ENCODE results near the gene PTPRS. TPM values are rescaled to one million over a fixed set of nuclear protein-coding genes. Genes with fewer than 3 reads are reported as not detected.

PTPRS gene
- total RNA-seq, 1 donor from 2014 or later, result 295 TPM

DNA sequence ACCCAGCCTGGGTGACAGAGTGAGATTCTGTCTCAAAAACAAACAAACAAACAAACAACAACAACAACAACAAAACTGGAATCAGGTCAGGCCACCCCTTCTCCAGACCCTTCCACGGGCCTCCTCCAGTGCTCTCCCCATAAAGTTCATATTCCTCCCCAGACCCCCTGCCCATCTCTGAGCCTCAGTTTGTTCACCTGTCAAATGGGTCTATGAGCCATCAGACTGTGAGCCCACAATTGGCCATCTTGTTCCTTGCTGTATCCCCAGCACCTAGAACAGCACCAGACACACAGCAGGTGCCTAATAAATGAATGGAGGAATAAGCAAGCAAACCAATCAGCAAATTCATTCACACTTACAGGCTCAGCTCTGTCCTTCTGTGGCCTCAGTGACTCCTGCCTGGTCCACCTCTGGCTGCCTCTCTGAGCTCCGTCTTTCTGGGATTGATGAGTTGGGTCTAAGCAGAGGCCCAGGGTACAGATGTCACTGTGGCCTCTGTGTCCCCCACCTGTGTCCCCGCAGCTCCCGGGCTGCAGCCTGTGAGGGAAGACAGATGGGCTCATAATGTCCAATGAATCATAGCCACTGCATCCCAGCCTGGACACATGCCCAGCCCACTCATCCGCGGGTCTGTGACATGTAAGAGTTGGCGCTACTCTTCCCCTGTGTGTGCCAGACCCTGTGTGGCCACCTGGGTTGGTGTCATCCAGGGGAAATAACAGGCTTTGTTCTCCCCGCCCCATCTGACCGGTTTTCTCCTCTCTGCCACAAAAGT is 19.6 kb upstream of the PTPRS start:
- Histone ChIP-seq H3K27me3 (no peaks in the 10 kb centered on the region), H3K9me3 (no peaks in the 10 kb centered on the region), H3K4me3 (no peak overlapping the region), H3K36me3 (no peaks in the 10 kb centered on the region), H3K4me1 (no peaks in the 10 kb centered on the region), H3K27ac (no peak overlapping the region)
- DNase-seq (ENCODE audit: extremely low spot score in 2 of 2), result no peak
- TF ChIP-seq POLR2A (IDR thresholded peaks at IDR 0.05) (no peak), POLR2AphosphoS5 (IDR thresholded peaks at IDR 0.05; ENCODE audit: insufficient read depth in 1 of 2, low read depth in 1 of 2) (no peak)
- intact Hi-C loops (cut with DNase I), result no loop called here

DNA sequence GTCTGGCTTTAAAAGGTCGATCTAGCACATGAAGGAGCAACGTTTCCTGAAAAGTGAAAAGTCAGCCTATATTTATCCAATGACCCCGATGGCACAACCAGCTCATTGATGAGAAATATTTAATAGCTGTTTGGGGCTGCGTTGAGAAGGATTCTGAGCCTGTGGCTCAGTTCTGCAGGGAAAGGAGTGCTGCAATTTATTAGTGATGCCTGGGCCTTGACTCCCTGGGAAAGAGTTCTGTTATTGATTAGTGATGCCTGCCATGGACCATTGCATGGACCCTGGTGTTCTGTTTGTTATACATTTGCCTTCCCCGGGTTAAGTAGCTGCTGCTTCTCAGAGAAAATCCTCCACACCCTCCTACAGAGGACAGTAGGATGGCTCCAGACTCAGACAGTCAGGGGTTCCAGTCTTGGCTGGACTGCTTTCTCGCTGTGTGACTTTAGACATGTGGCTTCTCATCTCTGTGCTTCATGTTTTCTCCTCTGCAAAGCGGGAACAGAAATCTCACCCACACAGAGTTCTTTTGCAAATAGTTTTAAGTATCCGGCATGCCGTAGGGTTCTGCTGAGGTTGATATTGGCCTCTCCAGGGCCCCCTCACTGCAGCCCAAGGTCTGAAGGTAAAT is 17.7 kb upstream of the PTPRS start:
- H3K4me1 ChIP-seq, result no peaks in the 10 kb centered on the region
- no peak for DNase-seq (ENCODE audit: extremely low spot score in 2 of 2)
- TF ChIP-seq, protein P1, sequence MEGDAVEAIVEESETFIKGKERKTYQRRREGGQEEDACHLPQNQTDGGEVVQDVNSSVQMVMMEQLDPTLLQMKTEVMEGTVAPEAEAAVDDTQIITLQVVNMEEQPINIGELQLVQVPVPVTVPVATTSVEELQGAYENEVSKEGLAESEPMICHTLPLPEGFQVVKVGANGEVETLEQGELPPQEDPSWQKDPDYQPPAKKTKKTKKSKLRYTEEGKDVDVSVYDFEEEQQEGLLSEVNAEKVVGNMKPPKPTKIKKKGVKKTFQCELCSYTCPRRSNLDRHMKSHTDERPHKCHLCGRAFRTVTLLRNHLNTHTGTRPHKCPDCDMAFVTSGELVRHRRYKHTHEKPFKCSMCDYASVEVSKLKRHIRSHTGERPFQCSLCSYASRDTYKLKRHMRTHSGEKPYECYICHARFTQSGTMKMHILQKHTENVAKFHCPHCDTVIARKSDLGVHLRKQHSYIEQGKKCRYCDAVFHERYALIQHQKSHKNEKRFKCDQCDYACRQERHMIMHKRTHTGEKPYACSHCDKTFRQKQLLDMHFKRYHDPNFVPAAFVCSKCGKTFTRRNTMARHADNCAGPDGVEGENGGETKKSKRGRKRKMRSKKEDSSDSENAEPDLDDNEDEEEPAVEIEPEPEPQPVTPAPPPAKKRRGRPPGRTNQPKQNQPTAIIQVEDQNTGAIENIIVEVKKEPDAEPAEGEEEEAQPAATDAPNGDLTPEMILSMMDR (IDR thresholded peaks at IDR 0.05), result no peak
- TF ChIP-seq POLR2A (IDR thresholded peaks at IDR 0.05) (no peak), POLR2AphosphoS5 (IDR thresholded peaks at IDR 0.05; ENCODE audit: insufficient read depth in 1 of 2, low read depth in 1 of 2) (no peak)
- H3K27me3 ChIP-seq, result no peaks in the 10 kb centered on the region
- intact Hi-C loops (cut with DNase I), result no loop called here
- no peaks in the 10 kb centered on the region for H3K36me3 ChIP-seq
- no peaks in the 10 kb centered on the region for H3K9me3 ChIP-seq
- H3K4me3 ChIP-seq, result no peak overlapping the region
- H3K27ac ChIP-seq, result no peak overlapping the region

DNA sequence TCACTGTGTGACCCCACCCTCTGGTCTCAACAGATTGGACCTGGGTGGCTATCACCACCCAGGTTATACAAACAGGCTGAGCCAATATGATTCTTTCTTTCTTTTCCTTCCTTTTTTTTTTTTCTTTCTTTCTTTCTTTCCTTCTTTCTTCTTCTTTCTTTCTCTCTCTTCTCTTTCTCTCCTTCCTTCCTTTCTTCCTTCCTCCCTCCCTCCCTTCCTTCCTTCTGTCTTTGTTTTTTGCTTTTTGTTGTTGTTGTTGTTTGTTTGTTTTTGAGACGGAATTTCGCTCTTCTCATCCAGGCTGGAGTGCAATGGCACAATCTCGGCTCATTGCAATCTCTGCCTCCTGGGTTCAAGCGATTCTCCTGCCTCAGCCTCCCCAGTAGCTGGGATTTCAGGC is 17.0 kb upstream of the PTPRS start:
- H3K4me3 ChIP-seq, result no peak overlapping the region
- H3K9me3 ChIP-seq, result no peaks in the 10 kb centered on the region
- intact Hi-C loops (cut with DNase I), result no loop called here
- H3K27ac ChIP-seq, result no peak overlapping the region
- TF ChIP-seq POLR2AphosphoS5 (IDR thresholded peaks at IDR 0.05; ENCODE audit: insufficient read depth in 1 of 2, low read depth in 1 of 2) (no peak), POLR2A (IDR thresholded peaks at IDR 0.05) (no peak)
- no peak for DNase-seq (ENCODE audit: extremely low spot score in 2 of 2)
- no peaks in the 10 kb centered on the region for H3K36me3 ChIP-seq
- H3K27me3 ChIP-seq, result no peaks in the 10 kb centered on the region
- H3K4me1 ChIP-seq, result no peaks in the 10 kb centered on the region

DNA sequence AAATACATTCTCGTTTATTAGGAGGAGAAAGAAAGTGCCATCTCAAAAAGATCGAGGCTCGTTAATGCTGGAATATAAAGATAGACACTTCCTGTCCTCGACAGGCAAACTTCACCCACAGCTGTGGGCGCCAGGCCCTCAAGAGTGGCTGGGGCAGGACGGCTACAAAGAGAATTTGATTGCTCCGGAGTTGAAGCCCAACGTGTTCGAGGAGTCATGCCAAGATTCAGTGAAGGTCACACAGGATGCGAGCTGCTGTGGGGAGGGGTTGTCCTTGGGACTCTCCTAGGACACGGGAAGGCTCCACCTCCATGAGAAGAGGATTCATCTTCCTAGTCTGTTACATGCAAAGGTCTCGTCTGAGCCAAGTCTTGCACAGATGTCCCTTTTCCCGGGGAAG is 16.3 kb upstream of the PTPRS start:
- Histone ChIP-seq H3K36me3 (no peaks in the 10 kb centered on the region), H3K27me3 (no peaks in the 10 kb centered on the region), H3K9me3 (no peaks in the 10 kb centered on the region), H3K27ac (no peak overlapping the region), H3K4me3 (no peak overlapping the region), H3K4me1 (no peaks in the 10 kb centered on the region)
- TF ChIP-seq, protein P1 (IDR thresholded peaks at IDR 0.05), result no peak
- no peak for TF ChIP-seq POLR2A (IDR thresholded peaks at IDR 0.05)
- TF ChIP-seq POLR2AphosphoS5 (IDR thresholded peaks at IDR 0.05; ENCODE audit: insufficient read depth in 1 of 2, low read depth in 1 of 2), result no peak
- intact Hi-C loops (cut with DNase I), result no loop called here
- DNase-seq (ENCODE audit: extremely low spot score in 2 of 2), result no peak

DNA sequence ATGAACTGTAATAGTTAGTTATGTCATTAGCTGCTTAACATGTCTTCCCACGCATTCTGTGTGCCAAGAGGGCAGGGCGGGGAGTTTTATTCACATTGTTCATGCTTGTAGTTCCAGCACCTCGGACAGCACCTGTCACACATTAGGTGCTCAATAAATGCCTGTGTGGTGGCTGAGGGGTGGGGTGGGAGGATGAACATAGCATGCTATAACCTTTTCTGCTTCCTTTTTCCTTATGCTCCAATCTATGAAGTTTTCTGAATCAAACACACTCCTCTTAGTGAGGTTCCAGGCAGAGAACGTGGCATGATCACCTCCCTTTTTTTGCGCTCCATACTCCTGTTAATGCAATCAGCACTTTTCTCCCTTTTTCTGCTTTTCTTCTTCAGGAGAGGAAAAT is 15.8 kb upstream of the PTPRS start:
- no peaks in the 10 kb centered on the region for H3K9me3 ChIP-seq
- no peaks in the 10 kb centered on the region for H3K27me3 ChIP-seq
- no peak overlapping the region for H3K27ac ChIP-seq
- TF ChIP-seq POLR2A (IDR thresholded peaks at IDR 0.05) (no peak), POLR2AphosphoS5 (IDR thresholded peaks at IDR 0.05; ENCODE audit: insufficient read depth in 1 of 2, low read depth in 1 of 2) (no peak)
- TF ChIP-seq, protein P1 (IDR thresholded peaks at IDR 0.05), result no peak
- DNase-seq (ENCODE audit: extremely low spot score in 2 of 2), result no peak
- intact Hi-C loops (cut with DNase I), result no loop called here
- no peaks in the 10 kb centered on the region for H3K4me1 ChIP-seq
- no peak overlapping the region for H3K4me3 ChIP-seq
- H3K36me3 ChIP-seq, result no peaks in the 10 kb centered on the region

DNA sequence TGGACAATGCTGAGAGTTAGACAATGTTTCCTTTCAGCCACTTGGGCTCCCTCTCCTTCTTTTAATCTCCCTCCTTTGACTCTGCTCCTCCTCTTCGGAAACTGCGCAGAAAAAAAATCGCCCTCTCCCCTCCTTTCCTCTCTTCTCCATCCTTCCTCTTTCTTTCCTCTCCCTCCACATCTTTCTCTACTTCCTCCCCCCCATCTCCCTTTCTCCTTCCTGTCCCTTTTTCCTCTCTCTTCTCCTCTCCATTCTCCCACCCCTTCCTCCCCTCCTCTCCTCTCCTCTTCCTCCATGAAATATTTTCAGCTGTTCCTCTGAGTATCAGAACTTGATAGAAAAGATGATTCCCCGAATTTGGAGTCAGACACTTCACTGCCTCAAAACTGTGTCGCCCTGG is 15.1 kb upstream of the PTPRS start:
- H3K36me3 ChIP-seq, result no peaks in the 10 kb centered on the region
- H3K4me3 ChIP-seq, result no peak overlapping the region
- no peaks in the 10 kb centered on the region for H3K9me3 ChIP-seq
- H3K4me1 ChIP-seq, result no peaks in the 10 kb centered on the region
- DNase-seq (ENCODE audit: extremely low spot score in 2 of 2), result no peak
- no peak overlapping the region for H3K27ac ChIP-seq
- TF ChIP-seq POLR2A (IDR thresholded peaks at IDR 0.05) (no peak), POLR2AphosphoS5 (IDR thresholded peaks at IDR 0.05; ENCODE audit: insufficient read depth in 1 of 2, low read depth in 1 of 2) (no peak)
- H3K27me3 ChIP-seq, result no peaks in the 10 kb centered on the region
- intact Hi-C loops (cut with DNase I), result no loop called here

Measured in vagina (tissue), 2 donors.